ENCODE data around the gene PI4K2A.

DNA sequence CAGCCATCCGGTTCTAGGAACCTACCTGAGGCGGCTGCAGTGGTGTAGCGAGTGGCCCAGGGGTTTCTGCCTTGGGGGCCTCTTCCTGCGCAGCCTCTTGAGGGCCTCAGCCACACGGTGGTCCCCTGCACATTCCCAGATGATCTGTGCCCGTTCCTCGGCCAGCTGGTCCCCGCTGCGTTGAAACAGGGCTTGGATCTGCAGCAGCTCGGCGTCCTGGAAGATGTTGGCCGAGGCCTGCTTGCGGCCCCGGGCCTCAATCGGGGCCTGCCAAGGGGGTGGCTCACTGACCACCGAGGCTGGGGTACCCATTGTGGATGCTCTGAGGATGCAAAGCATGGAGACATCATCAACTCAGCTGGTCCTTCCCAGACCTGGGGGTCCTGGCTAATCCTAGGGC lies 39.1 kb downstream of the PI4K2A start:
- TF ChIP-seq, protein P1, sequence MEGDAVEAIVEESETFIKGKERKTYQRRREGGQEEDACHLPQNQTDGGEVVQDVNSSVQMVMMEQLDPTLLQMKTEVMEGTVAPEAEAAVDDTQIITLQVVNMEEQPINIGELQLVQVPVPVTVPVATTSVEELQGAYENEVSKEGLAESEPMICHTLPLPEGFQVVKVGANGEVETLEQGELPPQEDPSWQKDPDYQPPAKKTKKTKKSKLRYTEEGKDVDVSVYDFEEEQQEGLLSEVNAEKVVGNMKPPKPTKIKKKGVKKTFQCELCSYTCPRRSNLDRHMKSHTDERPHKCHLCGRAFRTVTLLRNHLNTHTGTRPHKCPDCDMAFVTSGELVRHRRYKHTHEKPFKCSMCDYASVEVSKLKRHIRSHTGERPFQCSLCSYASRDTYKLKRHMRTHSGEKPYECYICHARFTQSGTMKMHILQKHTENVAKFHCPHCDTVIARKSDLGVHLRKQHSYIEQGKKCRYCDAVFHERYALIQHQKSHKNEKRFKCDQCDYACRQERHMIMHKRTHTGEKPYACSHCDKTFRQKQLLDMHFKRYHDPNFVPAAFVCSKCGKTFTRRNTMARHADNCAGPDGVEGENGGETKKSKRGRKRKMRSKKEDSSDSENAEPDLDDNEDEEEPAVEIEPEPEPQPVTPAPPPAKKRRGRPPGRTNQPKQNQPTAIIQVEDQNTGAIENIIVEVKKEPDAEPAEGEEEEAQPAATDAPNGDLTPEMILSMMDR (IDR thresholded peaks at IDR 0.05), result no peak
- TF ChIP-seq POLR2AphosphoS5 (IDR thresholded peaks at IDR 0.05), result no peak

Data from gastroesophageal sphincter (tissue), 3 donors.